ENCODE measurements around the gene TDRD7.

Gene TDRD7

DNA sequence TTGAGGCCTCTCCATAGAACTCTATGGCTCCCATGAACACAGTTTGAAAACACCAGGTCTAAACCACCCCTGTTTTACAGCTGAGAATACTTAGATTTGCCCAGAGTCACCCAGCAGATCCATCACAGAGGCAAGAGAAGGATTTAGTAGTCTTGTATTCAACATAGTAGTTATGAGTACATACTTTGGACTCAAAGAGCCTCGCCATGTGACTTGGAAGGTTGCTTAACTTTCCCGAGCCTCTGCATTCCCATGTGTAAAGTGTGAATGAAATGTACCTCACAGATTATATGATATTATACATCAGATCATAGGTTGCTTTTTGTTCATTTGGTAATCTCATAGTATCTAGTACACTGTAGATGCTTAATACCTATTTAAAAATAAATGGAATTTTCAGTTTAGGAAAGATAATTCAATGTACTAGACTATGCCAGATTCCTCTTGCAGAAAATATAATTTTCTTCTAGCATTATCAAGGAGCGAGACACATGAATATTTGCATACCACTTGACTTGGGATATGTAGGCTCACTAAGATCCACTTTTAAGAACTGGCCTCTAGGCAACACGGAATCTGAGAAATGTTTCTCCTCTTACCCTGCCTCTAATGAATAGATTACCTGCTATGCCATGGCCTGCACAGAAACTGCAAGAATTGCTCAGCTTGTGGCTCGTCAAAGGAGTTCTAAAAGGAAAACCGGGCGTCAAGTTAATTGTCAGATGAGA lies 18.6 kb downstream of the TDRD7 start:
- in situ Hi-C loops (cut with MboI; ENCODE audit: low sequenced_read_pairs, unreplicated experiment) = no loop called here
- TF ChIP-seq, protein P1, sequence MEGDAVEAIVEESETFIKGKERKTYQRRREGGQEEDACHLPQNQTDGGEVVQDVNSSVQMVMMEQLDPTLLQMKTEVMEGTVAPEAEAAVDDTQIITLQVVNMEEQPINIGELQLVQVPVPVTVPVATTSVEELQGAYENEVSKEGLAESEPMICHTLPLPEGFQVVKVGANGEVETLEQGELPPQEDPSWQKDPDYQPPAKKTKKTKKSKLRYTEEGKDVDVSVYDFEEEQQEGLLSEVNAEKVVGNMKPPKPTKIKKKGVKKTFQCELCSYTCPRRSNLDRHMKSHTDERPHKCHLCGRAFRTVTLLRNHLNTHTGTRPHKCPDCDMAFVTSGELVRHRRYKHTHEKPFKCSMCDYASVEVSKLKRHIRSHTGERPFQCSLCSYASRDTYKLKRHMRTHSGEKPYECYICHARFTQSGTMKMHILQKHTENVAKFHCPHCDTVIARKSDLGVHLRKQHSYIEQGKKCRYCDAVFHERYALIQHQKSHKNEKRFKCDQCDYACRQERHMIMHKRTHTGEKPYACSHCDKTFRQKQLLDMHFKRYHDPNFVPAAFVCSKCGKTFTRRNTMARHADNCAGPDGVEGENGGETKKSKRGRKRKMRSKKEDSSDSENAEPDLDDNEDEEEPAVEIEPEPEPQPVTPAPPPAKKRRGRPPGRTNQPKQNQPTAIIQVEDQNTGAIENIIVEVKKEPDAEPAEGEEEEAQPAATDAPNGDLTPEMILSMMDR (IDR thresholded peaks at IDR 0.05; ENCODE audit: borderline replicate concordance, control extremely low read depth, extremely low read depth, insufficient read depth, missing control alignments) = no peak
- no peak for DNase-seq (ENCODE audit: low spot score)

DNA sequence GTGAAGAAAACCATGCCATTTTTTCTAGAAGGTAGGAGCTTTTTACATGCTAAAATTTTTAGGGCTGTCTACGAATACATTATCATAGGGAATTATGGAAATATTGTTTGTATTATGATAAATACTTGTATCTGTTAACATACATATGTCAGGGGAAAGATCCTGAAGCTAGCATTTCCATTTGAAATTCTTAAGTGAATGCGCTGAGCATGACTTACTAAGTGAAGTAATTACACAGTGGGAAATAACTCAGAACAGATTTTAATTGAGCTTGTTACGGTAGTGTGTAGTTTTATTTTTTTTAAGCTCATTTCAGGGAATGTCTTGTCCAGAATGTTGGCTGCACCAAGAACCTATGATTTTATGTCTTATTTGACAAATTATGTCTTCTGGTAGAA lies 19.1 kb downstream of the TDRD7 start:
- in situ Hi-C loops (cut with MboI; ENCODE audit: low sequenced_read_pairs, unreplicated experiment) = no loop called here
- no peak for DNase-seq (ENCODE audit: low spot score)
- TF ChIP-seq, protein P1 (IDR thresholded peaks at IDR 0.05; ENCODE audit: borderline replicate concordance, control extremely low read depth, extremely low read depth, insufficient read depth, missing control alignments) = no peak

DNA sequence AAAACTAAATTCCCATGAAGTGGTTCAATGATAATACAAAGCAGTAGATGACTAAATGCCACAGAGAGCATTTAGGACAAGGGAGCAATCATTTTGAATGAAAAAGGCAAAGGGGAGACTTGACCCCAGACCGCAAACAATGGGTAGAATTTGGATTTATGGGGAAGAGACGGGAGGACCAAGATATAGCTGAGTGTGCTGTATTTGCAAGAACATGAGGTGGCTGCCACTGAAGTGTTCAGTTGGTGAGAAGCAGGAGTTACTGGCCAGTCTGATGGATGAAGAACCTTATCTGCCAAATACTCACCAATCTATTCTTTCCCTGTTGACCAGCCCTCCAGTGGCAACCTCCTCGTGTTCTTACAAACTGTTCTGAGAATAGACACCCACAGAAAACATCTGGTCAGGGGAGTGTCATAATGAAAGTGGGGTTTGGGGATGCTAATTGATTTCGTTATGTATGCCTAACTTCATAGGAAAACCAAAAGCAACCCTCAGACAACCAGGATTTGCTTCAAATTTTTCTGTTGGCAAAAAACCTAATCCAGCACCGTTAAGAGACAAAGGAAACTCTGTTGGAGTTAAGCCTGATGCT lies 19.8 kb downstream of the TDRD7 start:
- TF ChIP-seq, protein P1 (IDR thresholded peaks at IDR 0.05; ENCODE audit: borderline replicate concordance, control extremely low read depth, extremely low read depth, insufficient read depth, missing control alignments) = no peak
- in situ Hi-C loops (cut with MboI; ENCODE audit: low sequenced_read_pairs, unreplicated experiment) = no loop called here
- no peak for DNase-seq (ENCODE audit: low spot score)

DNA sequence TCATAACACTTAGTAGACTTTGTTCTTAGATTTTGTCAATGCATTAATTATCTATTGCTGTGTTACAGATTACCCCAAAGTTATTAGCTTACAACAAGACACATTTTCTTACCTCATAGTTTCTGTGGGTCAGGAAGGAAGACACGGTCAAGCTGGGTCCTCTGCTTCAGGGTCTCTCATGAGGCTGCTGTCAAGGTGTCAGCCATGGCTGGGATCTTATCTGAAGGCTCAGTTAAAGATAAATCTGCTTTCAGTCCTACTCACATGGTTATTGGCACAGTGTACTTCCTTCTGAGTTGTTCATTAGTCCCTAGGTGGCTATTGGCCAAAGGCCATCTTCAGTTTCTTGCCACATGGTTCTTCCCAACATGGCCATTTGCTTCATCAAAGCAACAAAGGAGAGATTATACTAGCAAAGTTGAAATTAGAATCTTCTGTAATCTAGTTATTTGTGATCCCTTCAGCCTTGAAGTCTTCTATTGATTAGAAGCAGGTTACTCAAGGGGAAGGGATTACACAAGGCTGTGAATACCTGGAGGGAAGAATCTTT lies 25.2 kb downstream of the TDRD7 start:
- no peak for DNase-seq (ENCODE audit: low spot score)
- TF ChIP-seq, protein P1 (IDR thresholded peaks at IDR 0.05; ENCODE audit: borderline replicate concordance, control extremely low read depth, extremely low read depth, insufficient read depth, missing control alignments) = no peak
- in situ Hi-C loops (cut with MboI; ENCODE audit: low sequenced_read_pairs, unreplicated experiment) = no loop called here

DNA sequence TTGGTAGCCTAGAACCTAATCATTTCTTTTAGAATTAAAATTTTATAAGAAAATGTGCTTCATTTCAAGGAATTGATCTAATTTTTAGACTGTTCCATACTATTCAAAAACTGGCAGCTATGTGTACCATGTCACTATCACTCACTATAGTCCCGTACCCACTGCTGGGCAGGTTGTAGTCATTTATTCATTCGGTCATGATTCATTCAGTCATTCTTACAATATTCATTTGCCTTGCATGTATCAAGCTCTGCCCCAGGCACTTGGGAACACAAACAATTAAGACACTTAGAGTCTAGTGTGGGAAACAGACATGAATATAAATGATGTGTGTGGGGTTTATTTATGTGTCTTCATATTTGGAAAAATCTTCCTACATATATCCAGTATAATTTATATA lies 26.4 kb downstream of the TDRD7 start:
- no peak for DNase-seq (ENCODE audit: low spot score)
- in situ Hi-C loops (cut with MboI; ENCODE audit: low sequenced_read_pairs, unreplicated experiment) = no loop called here
- TF ChIP-seq, protein P1 (IDR thresholded peaks at IDR 0.05; ENCODE audit: borderline replicate concordance, control extremely low read depth, extremely low read depth, insufficient read depth, missing control alignments) = no peak

DNA sequence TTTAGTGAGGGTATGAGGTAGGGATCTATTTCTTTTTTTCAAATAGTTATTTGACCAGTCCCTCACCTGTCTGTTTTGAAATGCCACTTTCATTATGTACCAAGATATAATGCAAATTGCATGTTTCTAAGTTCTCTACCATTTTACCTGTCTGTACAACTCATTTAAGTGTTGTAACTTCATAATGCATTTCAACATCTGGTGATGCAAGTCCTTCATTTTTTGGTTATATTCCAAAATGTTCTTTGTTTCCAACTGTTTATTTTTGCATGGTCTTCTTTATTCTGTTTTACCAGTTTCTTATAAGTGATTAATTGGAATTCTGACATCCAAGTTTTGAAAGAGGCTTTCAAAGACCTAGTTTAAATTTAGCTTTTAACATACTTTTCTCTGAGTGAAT lies 26.8 kb downstream of the TDRD7 start:
- DNase-seq (ENCODE audit: low spot score) = no peak
- TF ChIP-seq, protein P1 (IDR thresholded peaks at IDR 0.05; ENCODE audit: borderline replicate concordance, control extremely low read depth, extremely low read depth, insufficient read depth, missing control alignments) = no peak
- in situ Hi-C loops (cut with MboI; ENCODE audit: low sequenced_read_pairs, unreplicated experiment) = no loop called here

All from GM13976 (cell line).